Neutrophil (primary cell): ENCODE measurements around the gene BCL7A.

ENCODE experiments used
- H3K27ac ChIP-seq: fragments of 200-600 bp; sonication (generic); 2 replicates; pipeline ENCODE4 v1.5.1; 2016; ENCODE audit warnings: mild to moderate bottlenecking, moderate library complexity
- H3K27me3 ChIP-seq: fragments of 200-600 bp; sonication (generic); 2 replicates; pipeline ENCODE4 v1.6.0; 2016; ENCODE audit warnings: mild to moderate bottlenecking
- H3K36me3 ChIP-seq: fragments of 200-600 bp; sonication (generic); 2 replicates; pipeline ENCODE4 v1.5.1; 2017
- H3K4me1 ChIP-seq, 2 experiments: fragments of 200-600 bp in 1 of 2; sonication (generic) in 1 of 2; 1 replicate in 1 of 2; 2 replicates in 1 of 2; pipeline versions ENCODE4 v1.5.1 to v1.6.1; 2013 to 2016; ENCODE audit warnings: low read depth in 1 of 2, low read length in 1 of 2, mild to moderate bottlenecking in 1 of 2, moderate library complexity in 1 of 2; ENCODE audit not compliant: control insufficient read depth in 1 of 2, insufficient read depth in 1 of 2
- H3K4me3 ChIP-seq, 2 experiments: fragments of 200-600 bp in 1 of 2; sonication (generic) in 1 of 2; 1 replicate in 1 of 2; 2 replicates in 1 of 2; pipeline ENCODE4 v1.5.1; 2013 to 2016; ENCODE audit warnings: low read depth in 1 of 2, low read length in 1 of 2, mild to moderate bottlenecking in 1 of 2, moderate library complexity in 1 of 2
- H3K9me3 ChIP-seq: fragments of 200-600 bp; sonication (generic); 2 replicates; pipeline ENCODE4 v1.5.1; 2016
- TF ChIP-seq, protein P1 (sequence below): fragments of 200-600 bp; sonication (generic); IDR thresholded peaks from 2 replicates; pipeline ENCODE4 v1.5.1; 2016; ENCODE audit warnings: antibody characterized with exemption

BCL7A gene

DNA sequence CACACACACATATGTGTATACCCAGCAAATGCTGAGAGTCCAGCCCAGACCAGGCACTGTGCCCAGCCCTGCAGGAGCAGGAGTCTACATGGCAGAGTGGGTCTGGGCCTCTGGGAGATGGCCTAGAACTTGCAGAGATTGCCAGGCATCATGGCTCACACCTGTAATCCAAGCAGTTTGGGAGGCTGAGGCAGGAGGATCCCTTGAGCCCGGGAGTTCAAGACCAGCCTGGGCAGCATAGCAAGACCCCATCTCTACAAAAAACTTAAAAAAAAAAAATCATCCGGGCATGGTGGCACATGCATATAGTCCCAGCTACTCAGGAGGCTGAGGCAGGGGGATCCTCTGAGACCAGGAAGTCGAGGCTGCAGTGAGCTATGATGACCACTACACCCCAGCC lies 36.1 kb downstream of the BCL7A start:
- H3K9me3 ChIP-seq = no peaks in the 10 kb centered on the region
- no peaks in the 10 kb centered on the region for H3K36me3 ChIP-seq
- peaks cover 0 to under 1% of the 10 kb centered on the region in 2 experiments for H3K4me1 ChIP-seq
- no peak overlapping the region for H3K4me3 ChIP-seq
- no peaks in the 10 kb centered on the region for H3K27me3 ChIP-seq
- no peak overlapping the region for H3K27ac ChIP-seq
- TF ChIP-seq, protein P1, sequence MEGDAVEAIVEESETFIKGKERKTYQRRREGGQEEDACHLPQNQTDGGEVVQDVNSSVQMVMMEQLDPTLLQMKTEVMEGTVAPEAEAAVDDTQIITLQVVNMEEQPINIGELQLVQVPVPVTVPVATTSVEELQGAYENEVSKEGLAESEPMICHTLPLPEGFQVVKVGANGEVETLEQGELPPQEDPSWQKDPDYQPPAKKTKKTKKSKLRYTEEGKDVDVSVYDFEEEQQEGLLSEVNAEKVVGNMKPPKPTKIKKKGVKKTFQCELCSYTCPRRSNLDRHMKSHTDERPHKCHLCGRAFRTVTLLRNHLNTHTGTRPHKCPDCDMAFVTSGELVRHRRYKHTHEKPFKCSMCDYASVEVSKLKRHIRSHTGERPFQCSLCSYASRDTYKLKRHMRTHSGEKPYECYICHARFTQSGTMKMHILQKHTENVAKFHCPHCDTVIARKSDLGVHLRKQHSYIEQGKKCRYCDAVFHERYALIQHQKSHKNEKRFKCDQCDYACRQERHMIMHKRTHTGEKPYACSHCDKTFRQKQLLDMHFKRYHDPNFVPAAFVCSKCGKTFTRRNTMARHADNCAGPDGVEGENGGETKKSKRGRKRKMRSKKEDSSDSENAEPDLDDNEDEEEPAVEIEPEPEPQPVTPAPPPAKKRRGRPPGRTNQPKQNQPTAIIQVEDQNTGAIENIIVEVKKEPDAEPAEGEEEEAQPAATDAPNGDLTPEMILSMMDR = no peak

DNA sequence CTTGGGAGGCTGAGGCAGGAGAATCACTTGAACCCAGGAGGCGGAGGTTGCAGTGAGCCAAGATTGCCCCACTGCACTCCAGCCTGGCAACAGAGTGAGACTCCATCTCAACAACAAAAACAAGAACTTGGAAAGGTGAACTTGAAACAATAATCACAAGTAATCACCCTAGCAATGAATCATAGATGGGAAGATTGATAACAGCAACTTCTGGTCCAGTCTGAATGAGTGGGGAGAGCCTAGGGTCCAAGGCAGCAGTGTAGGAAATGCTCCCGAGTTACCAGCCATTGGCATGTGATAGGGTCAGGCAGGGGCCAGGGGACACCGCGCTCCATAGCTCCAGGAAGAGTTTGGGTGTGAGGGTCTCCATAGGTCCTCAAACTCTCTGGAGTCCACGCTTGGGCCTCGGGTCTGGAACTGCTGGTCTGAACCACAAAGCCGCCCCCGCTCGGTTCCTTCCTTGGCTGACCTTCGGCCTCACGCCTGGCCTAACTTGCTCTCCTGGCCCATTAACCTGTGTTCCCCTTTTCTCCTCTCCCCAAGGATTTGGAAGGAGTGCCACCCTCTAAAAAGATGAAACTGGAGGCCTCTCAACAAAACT lies 37.0 kb downstream of the BCL7A start:
- H3K27me3 ChIP-seq = no peaks in the 10 kb centered on the region
- H3K9me3 ChIP-seq = no peaks in the 10 kb centered on the region
- no peaks in the 10 kb centered on the region for H3K36me3 ChIP-seq
- H3K27ac ChIP-seq = no peak overlapping the region
- H3K4me3 ChIP-seq = no peak overlapping the region
- H3K4me1 ChIP-seq = peaks cover 5 to 8% of the 10 kb centered on the region in 2 experiments
- TF ChIP-seq, protein P1 = no peak

DNA sequence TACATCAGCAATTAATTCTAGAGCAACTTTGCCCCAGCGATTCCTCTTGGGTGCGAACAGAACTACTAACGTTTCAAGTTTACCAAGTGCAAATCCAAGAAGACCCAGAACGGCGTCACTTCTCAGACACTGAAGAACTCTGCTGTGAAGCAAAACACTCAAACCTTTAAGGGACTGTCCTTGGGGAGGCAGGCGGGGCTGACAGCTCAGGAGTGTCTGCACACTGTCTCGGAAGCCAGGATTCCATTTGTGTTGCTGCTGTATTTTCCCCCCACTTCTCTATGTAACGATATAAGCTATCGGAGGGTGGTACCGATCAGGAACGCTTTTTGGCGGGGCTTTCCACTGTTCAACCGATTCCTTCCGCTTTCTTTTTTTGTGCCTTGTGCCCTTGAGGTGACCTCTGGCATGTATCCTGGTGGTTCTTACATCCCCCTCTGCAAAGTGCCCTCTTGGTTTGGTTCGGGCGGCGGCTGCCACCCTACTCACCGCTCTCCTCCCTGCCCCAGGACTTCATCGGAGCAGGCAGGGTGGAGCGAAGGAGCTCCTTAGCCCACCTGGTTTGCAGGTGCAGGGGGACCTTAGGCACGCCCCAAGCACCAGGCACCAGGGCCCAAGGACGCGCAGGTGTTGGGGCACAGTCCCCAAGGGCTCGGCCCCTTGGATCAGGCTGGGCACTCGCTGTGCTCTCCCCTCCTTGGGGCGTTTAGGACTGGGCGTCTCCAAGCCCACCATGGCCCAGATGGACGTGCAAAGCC lies 37.7 kb downstream of the BCL7A start:
- no peaks in the 10 kb centered on the region for H3K36me3 ChIP-seq
- peaks cover 5 to 8% of the 10 kb centered on the region in 2 experiments for H3K4me1 ChIP-seq

DNA sequence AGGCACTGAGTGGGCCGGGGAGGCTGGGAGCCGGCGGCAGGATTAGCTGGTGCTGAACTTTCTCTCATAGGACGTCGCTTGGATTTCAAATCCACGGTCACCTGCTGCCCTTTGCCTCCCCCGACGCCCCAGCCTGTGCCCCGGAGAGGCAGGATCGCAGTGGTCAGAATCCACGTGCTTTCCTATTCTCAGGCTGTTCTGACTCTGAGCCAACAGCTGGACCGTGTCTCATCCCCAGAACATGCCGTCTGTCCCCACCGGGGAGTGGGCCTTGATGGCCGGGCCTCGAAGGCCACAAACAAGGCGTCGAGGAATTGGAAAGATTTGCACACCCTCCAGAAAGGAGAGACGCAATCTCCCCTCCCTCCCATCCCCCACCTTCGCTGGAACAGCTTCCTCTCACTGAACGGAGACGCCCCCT lies 38.4 kb downstream of the BCL7A start:
- Histone ChIP-seq H3K27ac (no peak overlapping the region), H3K27me3 (no peaks in the 10 kb centered on the region), H3K9me3 (no peaks in the 10 kb centered on the region), H3K4me3 (no peak overlapping the region), H3K4me1 (peaks cover 5 to 8% of the 10 kb centered on the region in 2 experiments), H3K36me3 (no peaks in the 10 kb centered on the region)
- TF ChIP-seq, protein P1 = no peak

More for the DNA sequence above, 37.7 kb downstream of the BCL7A start:
- TF ChIP-seq, protein P1 = no peak
- Histone ChIP-seq H3K9me3 (no peaks in the 10 kb centered on the region), H3K27ac (no peak overlapping the region), H3K4me3 (no peak overlapping the region), H3K27me3 (no peaks in the 10 kb centered on the region)

DNA sequence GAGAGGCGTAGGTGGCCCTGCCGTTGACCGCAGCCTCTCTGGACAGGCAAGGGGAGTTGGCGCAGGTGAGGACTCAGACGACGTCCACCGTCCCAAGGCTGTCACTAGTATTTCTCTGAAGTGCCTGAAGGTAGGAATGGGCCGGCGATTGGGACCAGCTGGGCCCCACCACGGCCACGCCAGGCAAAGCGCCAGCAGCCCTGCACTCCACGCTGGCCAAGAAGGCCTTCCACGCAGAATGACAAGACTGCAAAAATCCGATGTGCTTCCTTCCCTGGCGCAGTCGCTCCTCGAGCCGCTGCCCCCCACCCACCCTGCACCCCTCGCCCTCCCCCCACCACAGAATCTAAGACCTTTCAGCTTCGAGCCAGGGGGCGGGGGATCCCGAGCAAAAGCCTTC lies 39.6 kb downstream of the BCL7A start:
- TF ChIP-seq, protein P1 = no peak
- Histone ChIP-seq H3K27ac (no peak overlapping the region), H3K36me3 (no peaks in the 10 kb centered on the region), H3K4me1 (peaks cover 5 to 8% of the 10 kb centered on the region in 2 experiments), H3K9me3 (no peaks in the 10 kb centered on the region), H3K27me3 (no peaks in the 10 kb centered on the region), H3K4me3 (no peak overlapping the region)
